ENCODE data around the gene TTC8.

GRCh38 chr14:88895116-88895515 is 70.7 kb downstream of the TTC8 start:
- TF ChIP-seq POLR2A (IDR thresholded peaks at IDR 0.05) (no peak), CTCF (IDR thresholded peaks at IDR 0.05) (no peak), EP300 (IDR thresholded peaks at IDR 0.05) (no peak)
